PC-9 (cell line): ENCODE data around the gene GSG1L2.

ENCODE experiments used
- CTCF ChIP-seq: fragments of 200-600 bp; sonication (generic); conservative IDR thresholded peaks from 2 replicates; pipeline ENCODE4 v1.6.1; 2017; ENCODE audit warnings: mixed run types, antibody characterized with exemption, mild to moderate bottlenecking, moderate library complexity
- EZH2 ChIP-seq: fragments of 200-600 bp; sonication (generic); IDR thresholded peaks from 2 replicates; pipeline ENCODE4 v1.8.0; 2017; ENCODE audit warnings: antibody characterized with exemption, low read depth

DNA sequence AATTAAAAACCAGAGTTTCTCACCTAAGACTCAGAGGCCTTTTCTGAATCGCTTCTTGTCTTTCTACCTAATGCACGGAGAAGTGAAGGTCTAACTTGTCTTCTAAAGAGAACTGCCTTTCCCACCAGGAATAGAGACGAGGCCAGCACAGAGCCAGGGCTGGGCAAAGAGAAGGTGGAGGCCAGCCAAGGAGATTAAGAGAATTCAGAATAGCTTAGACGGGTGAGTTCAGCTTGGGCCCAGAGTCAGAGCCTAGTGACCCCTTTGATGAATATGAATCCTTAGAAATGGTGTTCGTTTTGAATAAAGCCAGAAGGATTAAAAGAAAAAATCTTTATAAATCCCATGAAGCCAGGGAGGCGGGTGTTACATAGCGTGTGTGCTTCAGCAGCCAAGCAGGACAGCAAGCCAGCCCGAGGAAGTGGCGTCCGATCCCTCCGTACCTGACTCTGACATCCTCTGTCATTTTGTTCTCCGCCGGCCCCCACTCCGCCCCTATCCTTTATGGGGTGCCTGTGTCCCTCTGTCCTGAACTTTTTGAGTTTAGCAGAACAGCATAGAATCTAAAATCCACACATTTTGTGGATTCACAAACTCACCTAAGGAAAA is 7.4 kb downstream of the GSG1L2 start:
- TF ChIP-seq CTCF = no peak
- TF ChIP-seq EZH2 = no peak
